OCI-LY7 (cell line): ENCODE measurements around the gene DMRT1. TPM values are rescaled to one million over a fixed set of nuclear protein-coding genes. Genes with fewer than 3 reads are reported as not detected.
A peak's percentile ranks its signal among the peaks of the same experiment; 100 is the strongest.

ENCODE experiments used
- BruUV-seq: library from RNA; stranded (reverse); fragments of 400-500 nt; replicated peaks from 2 replicates; lab custom pipeline; 2021; lab: Mats Ljungman, UMichigan
- CTCF ChIA-PET: fragments of 300-600 bp; sonication (Branson Sonifier 250); formaldehyde crosslinking; loops from one replicate; lab custom pipeline; 2022; ENCODE audit warnings: antibody characterized with exemption; ENCODE audit not compliant: unreplicated experiment; lab: Charles Lee
- POLR2A ChIA-PET: fragments of 300-600 bp; sonication (Branson Sonifier 250); formaldehyde crosslinking; loops from one replicate; lab custom pipeline; 2022; ENCODE audit warnings: antibody characterized with exemption; lab: Charles Lee
- DNase-seq: peaks from one replicate; pipeline ENCODE4 v3.0.0-alpha.2; 2015; ENCODE audit warnings: low spot score
- H2AFZ ChIP-seq: fragments of 200-600 bp; sonication (generic), shearing (Covaris generic); 2 replicates; pipeline ENCODE4 v1.6.1; 2014; ENCODE audit warnings: mild to moderate bottlenecking, antibody characterized with exemption, low read length, moderate library complexity
- H3K27ac ChIP-seq: fragments of 200-600 bp; sonication (generic); 2 replicates; pipeline ENCODE4 v1.5.1; 2014; ENCODE audit warnings: mixed run types, low read depth, mild to moderate bottlenecking, moderate library complexity, low read length, inconsistent platforms; ENCODE audit not compliant: poor library complexity, severe bottlenecking
- H3K36me3 ChIP-seq: fragments of 200-600 bp; sonication (generic); 2 replicates; pipeline ENCODE4 v1.6.1; 2014; ENCODE audit warnings: mild to moderate bottlenecking, antibody characterized with exemption, low read length, moderate library complexity, mixed read lengths; ENCODE audit not compliant: insufficient read depth
- H3K4me1 ChIP-seq: fragments of 200-600 bp; sonication (generic); 2 replicates; pipeline ENCODE4 v1.5.1; 2014; ENCODE audit warnings: mild to moderate bottlenecking, low read length; ENCODE audit not compliant: insufficient read depth, poor library complexity, severe bottlenecking
- H3K4me2 ChIP-seq: fragments of 200-600 bp; sonication (generic); 2 replicates; pipeline ENCODE4 v1.6.1; 2014; ENCODE audit warnings: mild to moderate bottlenecking, low read length
- H3K4me3 ChIP-seq: fragments of 200-600 bp; sonication (generic); 2 replicates; pipeline ENCODE4 v1.5.1; 2014; ENCODE audit warnings: mild to moderate bottlenecking, low read depth, low read length; ENCODE audit not compliant: poor library complexity, severe bottlenecking
- H3K79me2 ChIP-seq: fragments of 200-600 bp; sonication (generic); 2 replicates; pipeline ENCODE4 v1.6.1; 2016; ENCODE audit warnings: low read depth, mild to moderate bottlenecking, low read length, moderate library complexity, mixed read lengths; ENCODE audit not compliant: insufficient read depth
- H3K9me2 ChIP-seq: fragments of 200-600 bp; sonication (generic); 2 replicates; pipeline ENCODE4 v1.6.1; 2016; ENCODE audit warnings: mild to moderate bottlenecking, low read length, mixed read lengths; ENCODE audit not compliant: insufficient read depth
- H3K9me3 ChIP-seq: fragments of 200-600 bp; sonication (generic); 2 replicates; pipeline ENCODE4 v1.6.1; 2014; ENCODE audit warnings: mild to moderate bottlenecking, mixed run types, low read length, mixed read lengths
- H4K20me1 ChIP-seq: fragments of 200-600 bp; sonication (generic); 2 replicates; pipeline ENCODE4 v1.6.1; 2014; ENCODE audit warnings: mild to moderate bottlenecking, antibody characterized with exemption, low read length, moderate library complexity, mixed read lengths; ENCODE audit not compliant: insufficient read depth
- CTCF ChIP-seq: fragments of 200-600 bp; sonication (generic); conservative IDR thresholded peaks from 2 replicates; pipeline ENCODE4 v1.5.1; 2014; ENCODE audit warnings: mild to moderate bottlenecking, antibody characterized with exemption, low read length, moderate library complexity, mixed read lengths
- EZH2phosphoT487 ChIP-seq: fragments of 200-600 bp; sonication (generic); IDR thresholded peaks from 2 replicates; pipeline ENCODE4 v1.6.1; 2018; ENCODE audit warnings: low read depth, borderline replicate concordance, mild to moderate bottlenecking, mixed run types, antibody characterized with exemption, low read length, moderate library complexity, mixed read lengths
- intact Hi-C: fragments of 100-400 bp; cut with micrococcal nuclease; formaldehyde crosslinking; loops from one replicate; pipeline ENCODE4 v1.10.0; 2022; ENCODE audit not compliant: unreplicated experiment
- total RNA-seq, 2 experiments: library from RNA; depleted of rRNA in 1 of 2; stranded (reverse); fragments of >200 nt in 1 of 2; shearing (Covaris generic) in 1 of 2; gene quantifications; 2 replicates each; pipeline ENCODE4 v1.2.3, GENCODE V29; 2014 to 2022

The DMRT1 gene
- total RNA-seq, 2 experiments from 2014 or later = not detected

- Histone ChIP-seq H3K36me3 (no peaks in the 10 kb centered on the region), H3K9me3 (no peaks in the 10 kb centered on the region), H3K27ac (no peak overlapping the region), H4K20me1 (no peaks in the 10 kb centered on the region), H3K4me3 (no peak overlapping the region), H2AFZ (no peak overlapping the region), H3K79me2 (no peaks in the 10 kb centered on the region), H3K4me2 (no peak overlapping the region), H3K9me2 (no peaks in the 10 kb centered on the region), H3K4me1 (no peaks in the 10 kb centered on the region)
- intact Hi-C loops = no loop called here
- BruUV-seq = no TSS peak
- no peak for TF ChIP-seq EZH2phosphoT487
- no peak for TF ChIP-seq CTCF
- ChIA-PET POLR2A (no interaction called here), CTCF (no interaction called here)
- no peak for DNase-seq
Measured at GRCh38 chr9:886886-887285, 45.4 kb downstream of the DMRT1 start.

- Histone ChIP-seq H3K4me1 (peaks cover 10% of the 10 kb centered on the region), H2AFZ (no peak overlapping the region), H3K4me2 (no peak overlapping the region), H3K27ac (no peak overlapping the region), H3K9me2 (no peaks in the 10 kb centered on the region), H3K4me3 (no peak overlapping the region), H4K20me1 (no peaks in the 10 kb centered on the region), H3K79me2 (no peaks in the 10 kb centered on the region), H3K36me3 (no peaks in the 10 kb centered on the region), H3K9me3 (no peaks in the 10 kb centered on the region)
- intact Hi-C loops = loop anchor here (10.0 kb wide), 1 partner anchor 277 kb away; no protein-coding TSS in a partner anchor
- ChIA-PET CTCF (no interaction called here), POLR2A (interaction anchor here (0.6 kb wide), 1 partner anchor 12 kb away, joined by 3 read pairs; no protein-coding TSS in a partner anchor)
- TF ChIP-seq CTCF (0 out of 2 replicates have a peak, but pooled peaks have one; percentile 9), EZH2phosphoT487 (no peak)
- no peak for DNase-seq
- BruUV-seq = no TSS peak
Measured at GRCh38 chr9:892123-892522, 50.6 kb downstream of the DMRT1 start.

- Histone ChIP-seq H3K9me2 (no peaks in the 10 kb centered on the region), H3K27ac (no peak overlapping the region), H3K4me3 (peak overlapping the region; percentile 32), H3K4me1 (peaks cover 10% of the 10 kb centered on the region), H3K79me2 (no peaks in the 10 kb centered on the region), H4K20me1 (no peaks in the 10 kb centered on the region), H2AFZ (peak overlapping the region; percentile 91), H3K36me3 (no peaks in the 10 kb centered on the region), H3K4me2 (no peak overlapping the region; the same call in 1 of the 2 replicates), H3K9me3 (no peaks in the 10 kb centered on the region)
- no peak for DNase-seq
- no TSS peak for BruUV-seq
- intact Hi-C loops = loop anchor here (1.0 to 10.0 kb wide), 2 partner anchors 116 to 278 kb away; no protein-coding TSS in a partner anchor
- TF ChIP-seq EZH2phosphoT487 (no peak), CTCF (no peak)
- POLR2A ChIA-PET = interaction anchor here (1.0 to 1.1 kb wide), 2 partner anchors 10 to 118 kb away, joined by 3 read pairs; no protein-coding TSS in a partner anchor
- CTCF ChIA-PET = no interaction called here
Measured at GRCh38 chr9:893115-893514, 51.6 kb downstream of the DMRT1 start.
